Germinal center (tissue), 1 donor: Measurements from ENCODE around the gene ATN1.
A peak's percentile ranks its signal among the peaks of the same experiment; 100 is the strongest.

ENCODE experiments used
- DNase-seq: peaks from one replicate; pipeline ENCODE4 v3.0.0; 2012; ENCODE audit warnings: mixed read lengths, low spot score

Gene ATN1

DNA sequence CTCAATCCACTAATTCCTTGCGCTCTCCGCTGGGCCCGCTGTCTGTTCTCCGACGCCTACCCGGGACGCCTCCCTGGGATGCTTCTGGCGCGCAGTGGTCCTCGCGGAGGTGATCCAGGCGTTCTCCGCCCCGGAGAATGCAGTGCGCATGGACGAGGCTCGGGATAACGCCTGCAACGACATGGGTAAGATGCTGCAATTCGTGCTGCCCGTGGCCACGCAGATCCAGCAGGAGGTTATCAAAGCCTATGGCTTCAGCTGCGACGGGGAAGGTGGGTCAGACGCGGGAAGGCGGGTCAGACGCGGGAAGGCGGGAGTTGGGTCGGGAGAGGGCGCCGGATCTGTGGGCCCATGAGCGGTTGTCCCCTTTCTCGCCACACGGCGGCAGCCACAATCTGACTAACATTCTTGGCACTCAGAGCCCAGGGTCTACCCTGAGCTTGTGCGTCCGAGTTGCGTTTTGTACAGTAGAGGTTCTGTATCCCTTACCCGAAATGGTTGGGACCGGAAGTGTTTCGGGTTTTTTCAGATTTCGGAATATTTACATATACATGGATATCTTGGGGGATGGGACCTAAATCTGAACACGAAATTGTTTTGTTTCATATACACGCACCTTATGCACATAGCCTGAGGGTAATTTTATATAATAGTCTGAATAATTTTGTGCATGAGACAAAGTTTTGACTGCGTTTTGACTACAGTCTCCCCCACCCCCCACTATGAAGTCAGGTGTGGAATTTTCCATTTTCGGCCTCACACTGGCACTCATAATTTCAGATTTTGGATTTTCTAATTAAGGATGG, 16.8 kb downstream of the ATN1 start:
- DNase-seq, result peak; percentile 84

DNA sequence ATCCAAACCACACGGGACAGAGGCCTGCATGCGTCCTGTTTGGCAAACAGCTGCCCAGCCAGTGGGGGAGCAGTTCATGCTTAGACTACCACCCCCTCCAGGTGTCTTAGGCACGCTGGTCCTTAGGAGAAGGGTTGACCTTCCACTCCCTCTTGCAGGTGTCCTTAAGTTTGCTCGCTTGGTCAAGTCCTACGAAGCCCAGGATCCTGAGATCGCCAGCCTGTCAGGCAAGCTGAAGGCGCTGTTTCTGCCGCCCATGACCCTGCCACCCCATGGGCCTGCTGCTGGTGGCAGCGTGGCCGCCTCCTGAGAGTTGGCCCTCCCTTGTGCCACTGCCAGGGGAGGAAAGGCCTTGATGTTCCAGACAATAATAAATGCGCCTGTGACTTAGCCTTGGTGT, 17.9 kb downstream of the ATN1 start:
- DNase-seq, result no peak

DNA sequence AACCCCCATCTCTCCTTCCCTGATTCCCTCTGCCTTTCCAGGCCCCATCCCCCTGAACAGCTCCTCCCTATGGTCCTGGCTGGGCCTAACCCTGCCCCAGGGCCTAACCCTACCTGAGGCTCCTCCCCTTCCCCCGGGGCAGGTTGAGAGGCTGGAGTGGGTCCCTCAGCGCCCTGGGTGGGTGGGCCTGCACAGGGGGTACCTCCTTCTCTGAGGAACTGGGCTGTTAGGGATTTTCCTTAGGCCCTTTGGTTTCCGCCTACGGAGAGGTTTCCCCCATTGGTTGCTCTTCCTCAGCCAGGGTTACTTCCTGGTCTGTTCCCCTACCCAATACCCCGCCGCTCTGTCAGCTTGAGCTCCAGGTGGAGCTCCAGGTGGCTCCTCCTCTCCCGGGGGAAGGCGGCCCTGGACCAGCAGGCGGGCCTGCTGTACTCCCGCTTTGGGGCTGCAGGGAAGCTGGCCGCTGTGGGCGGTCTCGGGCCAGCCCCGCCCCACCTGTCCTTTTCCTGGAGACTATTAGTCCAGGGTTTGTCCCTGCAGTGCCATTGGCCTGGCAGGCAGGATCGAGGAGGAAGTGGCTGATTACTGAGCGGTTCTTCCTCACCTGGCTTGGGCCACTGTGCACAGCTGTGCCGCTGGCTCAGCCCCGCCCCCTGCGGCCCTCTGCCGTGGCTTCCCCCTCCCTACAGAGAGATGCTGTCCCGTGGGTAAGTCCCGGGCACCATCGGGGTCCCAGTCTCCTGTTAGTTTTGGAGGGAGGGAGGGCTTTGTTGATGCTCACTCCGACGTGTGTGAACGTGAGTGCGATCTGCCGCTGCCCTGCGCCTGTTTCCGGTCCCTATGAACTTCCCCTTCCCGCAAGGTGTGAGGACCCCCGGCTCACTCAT, 18.5 kb downstream of the ATN1 start:
- DNase-seq, result peak; percentile 80

DNA sequence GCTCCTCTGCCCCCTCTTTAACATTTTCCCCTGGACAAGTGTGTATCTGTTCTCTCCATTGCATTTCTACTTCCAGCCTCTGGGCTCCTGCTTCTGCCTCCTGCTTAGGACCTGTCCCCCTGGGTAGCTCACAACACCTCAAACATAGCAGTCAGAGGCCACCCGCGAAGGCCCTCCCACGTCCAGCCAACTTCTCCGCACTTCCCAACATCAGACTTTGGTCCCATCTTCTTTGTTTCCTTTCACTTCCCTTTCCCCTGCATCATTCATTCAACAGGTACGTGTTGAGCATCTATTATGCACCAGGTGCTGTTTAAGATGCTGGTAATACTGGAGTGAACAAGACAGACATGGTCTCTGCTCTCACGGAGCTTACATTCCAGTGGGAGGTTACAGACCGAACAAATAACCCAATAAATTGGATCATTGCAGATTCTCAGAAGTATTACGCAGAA, 19.2 kb downstream of the ATN1 start:
- DNase-seq, result no peak

GRCh38 chr12:6947615-6948014, 19.9 kb downstream of the ATN1 start:
- no peak for DNase-seq

DNA sequence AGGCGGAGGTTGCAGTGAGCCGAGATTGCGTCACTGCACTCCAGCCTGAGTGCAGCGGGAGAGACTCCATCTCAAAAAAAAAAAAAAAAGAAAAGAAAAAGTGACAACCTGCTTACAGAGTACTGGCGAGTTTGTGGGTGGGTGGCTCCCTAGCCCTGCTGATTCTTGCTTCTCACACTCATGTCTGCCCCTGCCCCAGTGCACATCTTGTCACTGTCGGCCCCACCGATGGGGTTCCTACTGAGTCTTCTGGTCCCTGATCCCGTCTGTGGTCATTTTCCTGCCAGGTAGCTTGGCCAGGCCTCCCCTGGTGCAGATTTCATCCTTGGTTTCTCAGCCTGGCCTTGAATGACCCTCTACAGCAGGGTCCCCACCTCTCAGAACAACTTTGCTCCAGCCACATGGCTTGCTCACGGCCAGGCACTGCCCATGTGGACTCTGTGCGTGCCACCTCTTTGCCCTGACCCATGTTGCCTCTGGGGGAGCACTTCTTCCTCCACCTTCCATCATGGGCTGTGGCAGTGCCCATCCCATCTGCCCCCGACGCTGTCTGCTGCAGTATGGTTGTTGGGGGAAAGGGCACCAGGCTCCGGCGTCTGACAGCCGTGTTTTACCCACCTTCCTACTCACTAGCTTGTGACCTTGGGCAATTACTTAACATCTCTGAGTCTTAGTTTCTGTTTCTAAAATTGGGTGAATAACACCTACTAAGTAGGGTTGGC, 21.3 kb downstream of the ATN1 start:
- DNase-seq, result no peak

DNA sequence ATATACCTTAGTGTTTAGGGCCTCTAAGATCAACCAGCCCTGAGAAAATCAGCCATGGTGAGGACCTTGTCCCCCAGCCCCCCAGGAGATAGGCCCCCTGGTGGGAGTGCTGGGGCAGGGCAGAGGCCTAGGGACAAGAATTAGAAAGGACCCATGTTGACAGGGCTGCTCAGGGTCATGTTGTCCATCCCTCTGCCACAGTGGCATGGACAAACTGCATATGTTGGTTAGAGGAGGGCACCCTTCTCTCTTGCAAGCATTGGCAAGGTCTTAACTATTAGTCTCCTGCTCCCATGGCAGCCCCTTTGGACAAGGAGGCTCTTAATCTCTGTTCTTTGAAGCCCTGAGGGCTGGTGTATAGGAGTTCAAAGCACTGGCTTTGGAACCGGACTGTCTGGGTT, 22.6 kb downstream of the ATN1 start:
- DNase-seq, result no peak

- peak; percentile 64 for DNase-seq
These were observed 23.2 kb downstream of the ATN1 start, which contains the start of gene PTPN6 for GRCh38 chr12:6950811-6951540. PTPN6 (plus strand) TSS chr12:6951356; CDS start chr12:6951513, 157 bp downstream.

DNA sequence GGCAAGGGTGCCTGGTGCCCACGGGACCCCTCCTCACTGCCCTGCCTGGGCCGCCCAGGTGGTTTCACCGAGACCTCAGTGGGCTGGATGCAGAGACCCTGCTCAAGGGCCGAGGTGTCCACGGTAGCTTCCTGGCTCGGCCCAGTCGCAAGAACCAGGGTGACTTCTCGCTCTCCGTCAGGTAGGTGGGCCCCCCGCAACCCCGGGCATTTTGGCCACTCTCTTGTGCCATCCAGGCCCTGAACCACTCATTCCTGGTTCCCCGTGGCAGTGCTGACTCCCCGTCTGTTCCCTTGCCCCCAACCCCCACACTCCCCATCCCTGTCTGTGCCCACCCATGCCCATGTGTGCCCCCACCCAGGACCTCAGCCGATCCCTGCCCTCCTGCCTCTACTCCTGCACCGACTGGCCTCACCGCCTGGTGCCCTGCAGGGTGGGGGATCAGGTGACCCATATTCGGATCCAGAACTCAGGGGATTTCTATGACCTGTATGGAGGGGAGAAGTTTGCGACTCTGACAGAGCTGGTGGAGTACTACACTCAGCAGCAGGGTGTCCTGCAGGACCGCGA, 23.9 kb downstream of the ATN1 start:
- no peak for DNase-seq

- DNase-seq, result no peak
These were observed 24.5 kb downstream of the ATN1 start for GRCh38 chr12:6952121-6952862.

DNA sequence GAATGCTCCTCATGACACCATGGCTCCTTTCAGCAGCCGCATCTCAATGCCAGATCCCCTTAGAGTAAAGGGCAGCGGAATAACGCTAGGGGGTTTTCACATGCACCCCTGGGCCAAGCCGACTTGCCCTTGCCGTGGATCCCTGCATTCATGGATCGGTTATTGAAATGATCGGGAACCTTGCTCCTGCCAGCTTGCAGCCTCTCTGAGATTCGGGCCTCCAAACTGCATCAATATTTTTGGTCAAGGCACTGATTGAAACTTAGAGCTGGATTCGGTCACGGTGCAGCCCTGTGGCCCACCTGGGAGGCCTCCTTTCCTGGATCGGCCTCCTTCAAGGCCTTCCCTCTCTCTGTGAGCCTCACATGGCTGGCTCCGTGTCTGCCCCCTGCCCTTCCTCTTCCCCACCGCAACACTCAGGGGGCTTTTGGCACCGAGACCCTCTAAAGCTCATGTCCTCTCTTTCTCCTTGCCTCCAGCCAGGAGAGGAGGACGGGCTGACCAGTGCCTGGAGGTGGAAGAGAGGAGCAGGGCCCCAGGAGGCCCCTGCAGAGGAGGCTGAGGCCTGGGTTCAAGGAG, 25.2 kb downstream of the ATN1 start:
- no peak for DNase-seq

GRCh38 chr12:6953442-6954315, 25.9 kb downstream of the ATN1 start:
- DNase-seq, result peak; percentile 80

DNA sequence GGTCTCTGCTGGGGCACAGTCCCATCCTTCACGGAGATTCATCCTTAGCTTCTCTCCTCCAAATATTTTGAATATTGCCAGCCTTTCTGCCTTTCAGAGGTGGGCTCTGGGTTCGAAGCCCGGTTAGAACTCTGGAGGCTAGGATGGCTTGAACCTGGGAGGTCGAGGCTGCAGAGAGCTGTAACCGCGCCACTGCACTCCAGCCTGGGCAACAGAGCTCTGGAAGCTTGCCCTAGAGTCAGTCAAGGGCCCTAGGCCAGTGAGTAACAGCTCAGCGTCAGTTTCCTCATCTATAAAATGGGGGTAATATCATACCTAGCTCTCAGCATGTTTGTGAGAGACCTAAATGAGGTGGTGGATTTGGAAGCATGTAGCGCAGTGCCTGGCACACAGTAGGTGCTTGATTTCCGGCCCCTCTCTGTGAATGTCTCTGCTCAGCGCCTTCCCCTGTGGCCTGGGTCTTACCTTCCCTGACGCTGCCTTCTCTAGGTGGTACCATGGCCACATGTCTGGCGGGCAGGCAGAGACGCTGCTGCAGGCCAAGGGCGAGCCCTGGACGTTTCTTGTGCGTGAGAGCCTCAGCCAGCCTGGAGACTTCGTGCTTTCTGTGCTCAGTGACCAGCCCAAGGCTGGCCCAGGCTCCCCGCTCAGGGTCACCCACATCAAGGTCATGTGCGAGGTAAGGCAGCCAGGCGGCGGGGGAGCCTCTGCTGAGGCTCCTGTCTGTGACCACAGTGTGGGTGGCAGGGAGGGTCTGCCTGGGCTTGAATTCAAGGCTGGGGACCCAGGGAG, 26.8 kb downstream of the ATN1 start:
- no peak for DNase-seq

DNA sequence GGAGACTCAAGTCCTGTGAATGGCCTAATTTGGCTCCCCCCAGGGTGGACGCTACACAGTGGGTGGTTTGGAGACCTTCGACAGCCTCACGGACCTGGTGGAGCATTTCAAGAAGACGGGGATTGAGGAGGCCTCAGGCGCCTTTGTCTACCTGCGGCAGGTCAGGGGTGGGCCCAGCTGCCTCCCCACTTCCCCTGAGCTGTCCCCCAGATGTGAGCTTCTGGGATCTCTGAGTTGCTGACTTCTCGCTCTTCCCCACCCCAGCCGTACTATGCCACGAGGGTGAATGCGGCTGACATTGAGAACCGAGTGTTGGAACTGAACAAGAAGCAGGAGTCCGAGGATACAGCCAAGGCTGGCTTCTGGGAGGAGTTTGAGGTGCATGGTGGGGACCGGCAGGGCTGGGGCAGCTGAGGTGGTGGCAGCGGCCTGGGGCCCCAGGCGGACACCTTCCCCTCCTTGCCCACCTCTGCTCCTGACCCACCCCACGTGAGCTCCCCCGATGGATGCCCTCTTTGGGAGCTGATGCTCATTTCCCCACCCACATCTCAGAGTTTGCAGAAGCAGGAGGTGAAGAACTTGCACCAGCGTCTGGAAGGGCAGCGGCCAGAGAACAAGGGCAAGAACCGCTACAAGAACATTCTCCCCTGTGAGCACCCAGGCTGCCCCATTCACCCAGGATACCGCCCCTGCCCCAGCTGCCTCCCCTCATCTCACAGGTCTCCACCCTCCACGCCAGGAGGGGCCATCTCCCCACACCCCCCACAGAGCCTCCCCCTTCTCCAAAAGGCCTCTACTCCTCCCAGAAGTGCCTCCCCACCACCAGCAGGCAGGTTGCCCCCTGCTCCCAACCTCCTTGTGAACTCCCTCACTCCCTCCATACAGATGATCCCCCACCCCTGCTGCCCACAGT, 27.6 kb downstream of the ATN1 start:
- no peak for DNase-seq

- DNase-seq, result no peak
These were observed 28.4 kb downstream of the ATN1 start for GRCh38 chr12:6956021-6956727.

DNA sequence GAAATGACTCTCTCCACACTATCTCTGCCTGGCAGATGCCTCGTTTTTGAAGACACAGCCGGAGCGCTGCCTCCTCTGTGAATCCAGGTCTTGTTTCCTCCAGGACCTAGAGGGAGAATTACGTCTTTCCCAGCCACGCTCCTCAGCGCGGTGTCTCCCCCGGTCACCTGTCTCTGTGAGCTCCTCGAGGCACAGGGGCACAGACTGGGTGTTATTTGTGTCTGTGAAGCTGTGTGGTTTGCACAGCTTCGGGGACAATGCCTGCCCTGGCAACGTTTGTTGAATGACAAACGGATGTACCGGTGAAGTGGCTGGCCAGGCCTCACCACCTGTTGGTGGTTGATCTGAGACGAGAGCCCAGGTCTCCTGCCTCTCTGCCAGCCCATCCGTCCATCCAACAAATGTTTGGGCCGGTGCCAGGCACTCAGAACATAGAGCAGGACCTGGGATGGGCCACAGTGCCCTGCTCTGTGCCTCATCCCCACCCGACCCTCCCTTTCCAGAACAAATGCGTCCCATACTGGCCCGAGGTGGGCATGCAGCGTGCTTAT, 29.5 kb downstream of the ATN1 start:
- no peak for DNase-seq
